ENCODE measurements around the gene MINDY4. TPM values are rescaled to one million over a fixed set of nuclear protein-coding genes. Genes with fewer than 3 reads are reported as not detected.

The MINDY4 gene
- total RNA-seq, 1 donor from 2014 or later, result 4.4 TPM

- DNase-seq (ENCODE audit: extremely low spot score, unreplicated experiment), result no peak
- peaks cover 31% of the 10 kb centered on the region for H3K4me1 Mint-ChIP-seq (ENCODE audit: unreplicated experiment)
- TF ChIP-seq CTCF (IDR thresholded peaks at IDR 0.05), result no peak
- H3K4me3 Mint-ChIP-seq (ENCODE audit: unreplicated experiment), result no peak overlapping the region
- no peaks in the 10 kb centered on the region for H3K9me3 Mint-ChIP-seq (ENCODE audit: unreplicated experiment)
- no peaks in the 10 kb centered on the region for H3K27me3 Mint-ChIP-seq (ENCODE audit: unreplicated experiment)
- H3K36me3 Mint-ChIP-seq (ENCODE audit: unreplicated experiment), result no peaks in the 10 kb centered on the region
- H3K27ac Mint-ChIP-seq (ENCODE audit: unreplicated experiment), result no peak overlapping the region
Measured at GRCh38 chr7:30844483-30844874, 73.3 kb downstream of the MINDY4 start.

- Mint-ChIP-seq H3K36me3 (ENCODE audit: unreplicated experiment) (no peaks in the 10 kb centered on the region), H3K27me3 (ENCODE audit: unreplicated experiment) (no peaks in the 10 kb centered on the region), H3K27ac (ENCODE audit: unreplicated experiment) (no peak overlapping the region), H3K4me3 (ENCODE audit: unreplicated experiment) (no peak overlapping the region), H3K9me3 (ENCODE audit: unreplicated experiment) (no peaks in the 10 kb centered on the region), H3K4me1 (ENCODE audit: unreplicated experiment) (peaks cover 32% of the 10 kb centered on the region)
- no peak for TF ChIP-seq CTCF (IDR thresholded peaks at IDR 0.05)
- DNase-seq (ENCODE audit: extremely low spot score, unreplicated experiment), result no peak
Measured at GRCh38 chr7:30844916-30845315, 73.7 kb downstream of the MINDY4 start.

DNA sequence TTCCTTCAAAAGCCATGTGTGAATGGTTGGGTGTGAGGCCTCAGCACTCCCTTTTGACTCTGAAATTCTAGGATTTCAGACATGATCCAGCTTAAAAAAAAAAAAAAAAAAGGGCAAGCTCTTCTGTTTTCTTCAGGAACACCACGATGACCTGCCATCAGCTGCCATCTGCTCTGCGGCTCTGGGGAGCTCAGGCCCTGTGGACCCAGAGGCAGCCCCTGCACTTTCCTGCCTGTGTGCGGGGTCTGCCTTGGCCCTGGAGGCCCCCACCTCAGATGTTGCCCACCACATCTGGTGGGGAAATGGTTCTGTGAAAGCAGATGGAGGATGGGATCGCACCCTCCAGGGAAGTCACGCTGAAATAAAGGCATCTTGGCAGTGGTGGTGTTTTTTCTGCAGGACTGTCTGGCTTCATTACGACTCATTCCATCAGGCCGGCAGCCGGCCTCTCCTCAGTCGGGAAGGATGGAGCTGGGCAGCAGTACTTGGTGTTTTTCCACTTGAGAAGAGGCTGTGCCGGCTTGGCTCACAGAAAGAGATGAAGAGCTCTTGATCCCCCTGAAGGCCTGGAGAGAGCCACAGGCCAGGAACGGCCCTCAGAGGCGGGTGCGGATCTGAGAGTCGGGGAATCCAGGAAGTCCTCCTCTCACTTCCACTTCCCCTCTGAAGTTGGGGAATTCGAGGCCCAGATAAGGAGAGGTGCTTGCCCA is 74.4 kb downstream of the MINDY4 start:
- no peak for DNase-seq (ENCODE audit: extremely low spot score, unreplicated experiment)
- no peaks in the 10 kb centered on the region for H3K9me3 Mint-ChIP-seq (ENCODE audit: unreplicated experiment)
- H3K27ac Mint-ChIP-seq (ENCODE audit: unreplicated experiment), result peak overlapping the region; percentile 29
- H3K4me1 Mint-ChIP-seq (ENCODE audit: unreplicated experiment), result peaks cover 32% of the 10 kb centered on the region
- no peaks in the 10 kb centered on the region for H3K27me3 Mint-ChIP-seq (ENCODE audit: unreplicated experiment)
- no peaks in the 10 kb centered on the region for H3K36me3 Mint-ChIP-seq (ENCODE audit: unreplicated experiment)
- no peak for TF ChIP-seq CTCF (IDR thresholded peaks at IDR 0.05)
- no peak overlapping the region for H3K4me3 Mint-ChIP-seq (ENCODE audit: unreplicated experiment)

- no peak for TF ChIP-seq CTCF (IDR thresholded peaks at IDR 0.05)
- no peak for DNase-seq (ENCODE audit: extremely low spot score, unreplicated experiment)
- H3K27ac Mint-ChIP-seq (ENCODE audit: unreplicated experiment), result no peak overlapping the region
- no peak overlapping the region for H3K4me3 Mint-ChIP-seq (ENCODE audit: unreplicated experiment)
- H3K9me3 Mint-ChIP-seq (ENCODE audit: unreplicated experiment), result no peaks in the 10 kb centered on the region
- peaks cover 26% of the 10 kb centered on the region for H3K4me1 Mint-ChIP-seq (ENCODE audit: unreplicated experiment)
- no peaks in the 10 kb centered on the region for H3K36me3 Mint-ChIP-seq (ENCODE audit: unreplicated experiment)
- no peaks in the 10 kb centered on the region for H3K27me3 Mint-ChIP-seq (ENCODE audit: unreplicated experiment)
Measured at GRCh38 chr7:30846378-30846777, 75.2 kb downstream of the MINDY4 start.

GRCh38 chr7:30848121-30848855 is 77.1 kb downstream of the MINDY4 start:
- no peak for TF ChIP-seq CTCF (IDR thresholded peaks at IDR 0.05)
- H3K4me3 Mint-ChIP-seq (ENCODE audit: unreplicated experiment), result no peak overlapping the region
- peaks cover 22% of the 10 kb centered on the region for H3K4me1 Mint-ChIP-seq (ENCODE audit: unreplicated experiment)

More at GRCh38 chr7:30848121-30848855, 77.1 kb downstream of the MINDY4 start:
- H3K27ac Mint-ChIP-seq (ENCODE audit: unreplicated experiment), result no peak overlapping the region
- no peak for DNase-seq (ENCODE audit: extremely low spot score, unreplicated experiment)
- H3K27me3 Mint-ChIP-seq (ENCODE audit: unreplicated experiment), result no peaks in the 10 kb centered on the region
- H3K9me3 Mint-ChIP-seq (ENCODE audit: unreplicated experiment), result no peaks in the 10 kb centered on the region
- no peaks in the 10 kb centered on the region for H3K36me3 Mint-ChIP-seq (ENCODE audit: unreplicated experiment)

Data from osteocyte (in vitro differentiated cells).